ENCODE data around the gene COL6A3. TPM values are rescaled to one million over a fixed set of nuclear protein-coding genes. Genes with fewer than 3 reads are reported as not detected.

COL6A3 gene
- total and polyA plus RNA-seq, 2 of the 13 experiments (the other 11 are each of a cell fraction or from before 2014, with no cell fraction given) = 0.03 TPM; not detected in 1

DNA sequence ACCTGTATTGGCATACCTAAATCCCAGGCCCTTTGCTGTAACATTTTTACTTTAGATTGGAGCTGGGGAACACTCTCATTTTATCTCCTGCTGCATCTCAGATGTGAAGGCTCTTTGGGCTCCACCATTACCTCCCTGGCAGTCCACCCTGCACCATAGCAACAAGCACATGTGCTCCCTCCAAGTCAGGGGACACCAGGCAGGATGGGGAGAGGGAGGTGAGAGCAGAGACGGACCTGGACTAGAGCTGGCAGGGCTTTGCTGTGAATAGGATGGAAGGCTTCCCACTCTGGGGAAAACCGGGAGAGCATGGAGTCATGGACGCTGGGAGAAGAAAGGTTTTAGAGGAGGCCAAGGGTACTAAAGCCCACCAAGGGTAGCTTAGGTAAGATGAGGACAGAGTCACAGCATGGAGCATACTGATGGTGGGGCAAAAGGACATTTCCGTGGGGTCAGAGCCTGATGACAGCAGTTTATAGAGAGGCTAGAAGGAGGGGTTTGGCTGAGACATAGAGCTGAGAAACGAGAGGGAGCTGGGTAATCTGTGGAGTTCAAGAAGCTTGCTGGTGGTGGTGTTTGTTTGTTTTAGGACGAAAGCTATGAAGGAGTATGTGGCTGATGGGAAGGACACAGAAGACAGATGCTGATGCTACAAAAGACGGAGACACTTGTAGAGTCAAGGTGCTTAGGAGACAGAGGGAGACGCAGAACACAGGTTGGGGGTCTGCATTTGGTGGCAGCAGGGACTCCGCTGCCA is 134.8 kb downstream of the COL6A3 start:
- no peaks in the 10 kb centered on the region for H3K9me3 ChIP-seq (ENCODE audit: low read length)
- H3K9ac ChIP-seq (ENCODE audit: insufficient read depth, low read depth, low read length) = no peak overlapping the region
- H4K20me1 ChIP-seq (ENCODE audit: insufficient read depth, low read length) = no peaks in the 10 kb centered on the region
- no peak overlapping the region for H3K27ac ChIP-seq (ENCODE audit: extremely low read length, insufficient read depth, low read length)
- in situ Hi-C loops (cut with HindIII; ENCODE audit: extremely low pct_ligation_motif_present, low pct_unique_long_range_greater_than_20kb) (no loop called here), intact Hi-C loops (cut with micrococcal nuclease; ENCODE audit: unreplicated experiment) (no loop called here)
- no peaks in the 10 kb centered on the region for H3K79me2 ChIP-seq (ENCODE audit: insufficient read depth, low read length)
- H3K4me3 ChIP-seq (replicated peaks in 1 of 3; ENCODE audit: insufficient read depth in 1 of 3, low read depth in 2 of 3, low read length in 3 of 3) = no peak overlapping the region
- peaks cover 4 to 18% of the 10 kb centered on the region in 2 experiments; a peak in 3 of 5 replicates for H3K27me3 ChIP-seq (ENCODE audit: control insufficient read depth in 1 of 2, insufficient read depth in 2 of 2, low read length in 2 of 2)
- H3K36me3 ChIP-seq (replicated peaks in 1 of 2; ENCODE audit: control insufficient read depth in 1 of 2, insufficient read depth in 2 of 2, low read length in 2 of 2) = no peaks in the 10 kb centered on the region
- FAIRE-seq = no peak
- no peak overlapping the region for H2AFZ ChIP-seq (ENCODE audit: low read length)
- H3K4me2 ChIP-seq (ENCODE audit: low read depth, low read length) = no peak overlapping the region
- no peak for DNase-seq (ENCODE audit: low spot score)
- POLR2A ChIA-PET = no interaction called here
- WGBS (ENCODE audit: low lambda C conversion rate) = 42% methylated on average over 9 of the region's 9 CpGs
- CTCF ChIA-PET (ENCODE audit: low intra/inter-chr PET ratio, low total read pairs) = no interaction called here
- no peak for ATAC-seq
- TF ChIP-seq DR1 (CRISPR knock-in tag; IDR thresholded peaks at IDR 0.05) = no peak
- TF ChIP-seq, protein P1, sequence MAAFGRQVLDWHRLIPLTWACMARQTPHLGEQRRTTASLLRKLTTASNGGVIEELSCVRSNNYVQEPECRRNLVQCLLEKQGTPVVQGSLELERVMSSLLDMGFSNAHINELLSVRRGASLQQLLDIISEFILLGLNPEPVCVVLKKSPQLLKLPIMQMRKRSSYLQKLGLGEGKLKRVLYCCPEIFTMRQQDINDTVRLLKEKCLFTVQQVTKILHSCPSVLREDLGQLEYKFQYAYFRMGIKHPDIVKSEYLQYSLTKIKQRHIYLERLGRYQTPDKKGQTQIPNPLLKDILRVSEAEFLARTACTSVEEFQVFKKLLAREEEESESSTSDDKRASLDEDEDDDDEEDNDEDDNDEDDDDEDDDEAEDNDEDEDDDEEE (CRISPR knock-in tag; IDR thresholded peaks at IDR 0.05) = no peak
- no peak for TF ChIP-seq HOXA9 (CRISPR knock-in tag; IDR thresholded peaks at IDR 0.05; ENCODE audit: borderline replicate concordance)
- BruUV-seq (replicated peaks) = no TSS peak
- H3K4me1 ChIP-seq (ENCODE audit: insufficient read depth, low read length) = no peaks in the 10 kb centered on the region

DNA sequence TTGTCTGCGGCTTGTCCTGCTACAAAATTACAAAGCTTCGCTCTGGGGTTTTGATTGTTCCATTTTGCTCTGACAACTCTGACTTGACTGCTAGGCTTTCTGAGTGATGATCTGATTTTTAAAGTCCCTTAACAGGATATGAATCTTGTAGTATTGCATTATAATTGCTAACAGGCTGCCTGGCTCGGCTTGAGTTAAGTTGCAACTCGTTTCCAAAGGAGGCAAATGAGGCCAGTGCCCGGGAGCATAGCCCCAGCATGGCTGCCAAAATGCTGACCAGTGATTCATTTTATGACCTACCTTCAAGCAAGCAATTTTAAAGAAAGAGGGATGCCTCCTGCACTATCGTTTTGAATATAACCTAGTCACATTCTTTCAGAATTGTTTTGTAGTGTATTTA is 135.4 kb downstream of the COL6A3 start:
- Histone ChIP-seq H3K36me3 (replicated peaks in 1 of 2; ENCODE audit: control insufficient read depth in 1 of 2, insufficient read depth in 2 of 2, low read length in 2 of 2) (no peaks in the 10 kb centered on the region), H3K4me1 (ENCODE audit: insufficient read depth, low read length) (no peaks in the 10 kb centered on the region), H2AFZ (ENCODE audit: low read length) (no peak overlapping the region), H3K79me2 (ENCODE audit: insufficient read depth, low read length) (no peaks in the 10 kb centered on the region), H3K4me3 (replicated peaks in 1 of 3; ENCODE audit: insufficient read depth in 1 of 3, low read depth in 2 of 3, low read length in 3 of 3) (no peak overlapping the region), H3K9me3 (ENCODE audit: low read length) (no peaks in the 10 kb centered on the region), H3K27me3 (ENCODE audit: control insufficient read depth in 1 of 2, insufficient read depth in 2 of 2, low read length in 2 of 2) (peaks cover 4 to 18% of the 10 kb centered on the region in 2 experiments; a peak in 3 of 5 replicates), H4K20me1 (ENCODE audit: insufficient read depth, low read length) (no peaks in the 10 kb centered on the region), H3K4me2 (ENCODE audit: low read depth, low read length) (no peak overlapping the region), H3K9ac (ENCODE audit: insufficient read depth, low read depth, low read length) (no peak overlapping the region), H3K27ac (ENCODE audit: extremely low read length, insufficient read depth, low read length) (no peak overlapping the region)
- DNase-seq (ENCODE audit: low spot score) (no peak), ATAC-seq (no peak), FAIRE-seq (no peak)
- no TSS peak for BruUV-seq (replicated peaks)
- POLR2A ChIA-PET = no interaction called here
- CTCF ChIA-PET (ENCODE audit: low intra/inter-chr PET ratio, low total read pairs) = no interaction called here
- in situ Hi-C loops (cut with HindIII; ENCODE audit: extremely low pct_ligation_motif_present, low pct_unique_long_range_greater_than_20kb) = no loop called here
- WGBS (ENCODE audit: low lambda C conversion rate) = 13% methylated on average over 6 of the region's 6 CpGs
- intact Hi-C loops (cut with micrococcal nuclease; ENCODE audit: unreplicated experiment) = no loop called here
- TF ChIP-seq ZNF572 (CRISPR knock-in tag; IDR thresholded peaks at IDR 0.05) (no peak), NCOR1 (IDR thresholded peaks at IDR 0.05; ENCODE audit: borderline replicate concordance, low read length) (no peak), DPF2 (CRISPR knock-in tag; IDR thresholded peaks at IDR 0.05; ENCODE audit: borderline replicate concordance, low read depth) (no peak), AHR (CRISPR knock-in tag; IDR thresholded peaks at IDR 0.05) (no peak), FOXO1 (CRISPR knock-in tag; IDR thresholded peaks at IDR 0.05) (no peak), ZBTB42 (CRISPR knock-in tag; IDR thresholded peaks at IDR 0.05) (no peak), ATF1 (CRISPR knock-in tag; IDR thresholded peaks at IDR 0.05) (no peak), MYC (CRISPR knock-in tag; IDR thresholded peaks at IDR 0.05; ENCODE audit: borderline replicate concordance) (no peak), FOXJ3 (CRISPR knock-in tag; IDR thresholded peaks at IDR 0.05; ENCODE audit: borderline replicate concordance) (no peak), REXO4 (CRISPR knock-in tag; IDR thresholded peaks at IDR 0.05; ENCODE audit: borderline replicate concordance) (no peak), RXRB (CRISPR knock-in tag; IDR thresholded peaks at IDR 0.05; ENCODE audit: borderline replicate concordance) (no peak)
- TF ChIP-seq, protein P2, sequence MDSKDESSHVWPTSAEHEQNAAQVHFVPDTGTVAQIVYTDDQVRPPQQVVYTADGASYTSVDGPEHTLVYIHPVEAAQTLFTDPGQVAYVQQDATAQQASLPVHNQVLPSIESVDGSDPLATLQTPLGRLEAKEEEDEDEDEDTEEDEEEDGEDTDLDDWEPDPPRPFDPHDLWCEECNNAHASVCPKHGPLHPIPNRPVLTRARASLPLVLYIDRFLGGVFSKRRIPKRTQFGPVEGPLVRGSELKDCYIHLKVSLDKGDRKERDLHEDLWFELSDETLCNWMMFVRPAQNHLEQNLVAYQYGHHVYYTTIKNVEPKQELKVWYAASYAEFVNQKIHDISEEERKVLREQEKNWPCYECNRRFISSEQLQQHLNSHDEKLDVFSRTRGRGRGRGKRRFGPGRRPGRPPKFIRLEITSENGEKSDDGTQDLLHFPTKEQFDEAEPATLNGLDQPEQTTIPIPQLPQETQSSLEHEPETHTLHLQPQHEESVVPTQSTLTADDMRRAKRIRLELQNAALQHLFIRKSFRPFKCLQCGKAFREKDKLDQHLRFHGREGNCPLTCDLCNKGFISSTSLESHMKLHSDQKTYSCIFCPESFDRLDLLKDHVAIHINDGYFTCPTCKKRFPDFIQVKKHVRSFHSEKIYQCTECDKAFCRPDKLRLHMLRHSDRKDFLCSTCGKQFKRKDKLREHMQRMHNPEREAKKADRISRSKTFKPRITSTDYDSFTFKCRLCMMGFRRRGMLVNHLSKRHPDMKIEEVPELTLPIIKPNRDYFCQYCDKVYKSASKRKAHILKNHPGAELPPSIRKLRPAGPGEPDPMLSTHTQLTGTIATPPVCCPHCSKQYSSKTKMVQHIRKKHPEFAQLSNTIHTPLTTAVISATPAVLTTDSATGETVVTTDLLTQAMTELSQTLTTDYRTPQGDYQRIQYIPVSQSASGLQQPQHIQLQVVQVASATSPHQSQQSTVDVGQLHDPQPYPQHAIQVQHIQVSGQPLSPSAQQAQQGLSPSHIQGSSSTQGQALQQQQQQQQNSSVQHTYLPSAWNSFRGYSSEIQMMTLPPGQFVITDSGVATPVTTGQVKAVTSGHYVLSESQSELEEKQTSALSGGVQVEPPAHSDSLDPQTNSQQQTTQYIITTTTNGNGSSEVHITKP (CRISPR knock-in tag; IDR thresholded peaks at IDR 0.05; ENCODE audit: low read depth) = no peak

All from HepG2 (cell line).